Vagina (tissue), 2 donors: ENCODE results near the gene MS4A1. TPM values are rescaled to one million over a fixed set of nuclear protein-coding genes. Genes with fewer than 3 reads are reported as not detected.

ENCODE experiments used
- DNase-seq, 2 donors: peaks; one replicate each; pipeline ENCODE4 v3.0.0-alpha.2; 2017; ENCODE audit errors: extremely low spot score in 2 of 2
- H3K27ac ChIP-seq: fragments of 200-600 bp; sonication (generic); one replicate; pipeline ENCODE4 v1.5.1; 2019
- H3K27me3 ChIP-seq: fragments of 200-600 bp; sonication (generic); one replicate; pipeline ENCODE4 v1.5.1; 2019
- H3K36me3 ChIP-seq, 2 donors: fragments of 200-600 bp; sonication (generic); one replicate each; pipeline ENCODE4 v1.5.1; 2017 to 2019
- H3K4me1 ChIP-seq: fragments of 200-600 bp; sonication (generic); one replicate; pipeline ENCODE4 v1.5.1; 2019
- H3K4me3 ChIP-seq, 2 donors: fragments of 200-600 bp; sonication (generic); 1 replicate in 1 of 2; 2 replicates in 1 of 2; pipeline ENCODE4 v1.5.1; 2016 to 2019
- H3K9me3 ChIP-seq: fragments of 200-600 bp; sonication (generic); one replicate; pipeline ENCODE4 v1.5.1; 2019
- CTCF ChIP-seq, 3 experiments: fragments of 450-650 bp in 2 of 3; fragments of 200-600 bp in 1 of 3; sonication (generic) in 1 of 3; IDR thresholded peaks; one replicate each; pipeline ENCODE4 v1.5.1; 2017 to 2019; ENCODE audit warnings: antibody characterized with exemption in 3 of 3, mild to moderate bottlenecking in 2 of 3, moderate library complexity in 2 of 3
- POLR2A ChIP-seq, 2 donors: fragments of 450-650 bp; IDR thresholded peaks; one replicate each; pipeline ENCODE4 v1.6.1; 2017; ENCODE audit warnings: antibody characterized with exemption in 2 of 2, mild to moderate bottlenecking in 2 of 2, moderate library complexity in 2 of 2
- POLR2AphosphoS5 ChIP-seq, 2 donors: sonication (generic); formaldehyde crosslinking; IDR thresholded peaks; one replicate each; pipeline ENCODE4 v1.9.0; 2017; ENCODE audit warnings: antibody characterized with exemption in 2 of 2, mild to moderate bottlenecking in 2 of 2, low read depth in 1 of 2; ENCODE audit not compliant: insufficient read depth in 1 of 2
- intact Hi-C: fragments of 100-400 bp; cut with DNase I; formaldehyde crosslinking; loops from one replicate; pipeline ENCODE4 v1.15.1; 2023
- total RNA-seq: library from RNA; depleted of rRNA; stranded (reverse); fragments of >200 nt; gene quantifications from one replicate; pipeline ENCODE4 v1.2.3, GENCODE V29; 2016

Gene MS4A1
- total RNA-seq, 1 donor from 2014 or later: not detected

DNA sequence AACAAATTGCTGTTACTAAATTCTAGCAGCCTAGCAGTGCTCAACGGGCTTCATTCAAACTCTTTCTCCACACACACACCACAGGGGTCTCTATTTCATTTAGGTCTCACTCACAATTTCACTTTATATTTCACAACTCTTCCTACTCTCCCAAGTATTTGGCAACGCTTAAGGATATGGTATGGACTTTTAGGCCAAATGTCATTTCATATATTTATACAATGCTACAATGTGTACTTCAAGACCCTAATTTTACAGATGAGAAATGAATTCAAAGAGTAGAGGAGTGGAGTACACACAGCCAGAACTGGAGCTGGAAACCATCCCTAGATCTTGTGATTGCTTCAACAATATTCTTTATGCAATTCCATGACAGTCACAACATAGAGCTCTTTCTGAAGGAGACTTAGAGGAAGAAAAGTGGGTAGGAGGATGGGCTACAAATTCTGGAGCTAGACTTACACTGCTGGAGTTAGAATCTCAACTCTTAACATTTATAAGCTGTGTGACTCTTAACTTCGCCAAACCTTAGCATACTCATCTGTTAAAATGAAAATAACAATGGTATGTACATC, 57.1 kb downstream of the MS4A1 start:
- H3K4me1 ChIP-seq: no peaks in the 10 kb centered on the region
- H3K4me3 ChIP-seq: no peak overlapping the region
- H3K27me3 ChIP-seq: no peaks in the 10 kb centered on the region
- H3K27ac ChIP-seq: no peak overlapping the region
- H3K9me3 ChIP-seq: no peaks in the 10 kb centered on the region
- TF ChIP-seq POLR2AphosphoS5 (IDR thresholded peaks at IDR 0.05; ENCODE audit: insufficient read depth in 1 of 2, low read depth in 1 of 2) (no peak), CTCF (IDR thresholded peaks at IDR 0.05) (no peak), POLR2A (IDR thresholded peaks at IDR 0.05) (no peak)
- no peaks in the 10 kb centered on the region for H3K36me3 ChIP-seq
- intact Hi-C loops: no loop called here
- DNase-seq: no peak

- Histone ChIP-seq H3K4me3 (no peak overlapping the region), H3K4me1 (no peaks in the 10 kb centered on the region), H3K9me3 (no peaks in the 10 kb centered on the region), H3K27ac (no peak overlapping the region), H3K36me3 (no peaks in the 10 kb centered on the region), H3K27me3 (no peaks in the 10 kb centered on the region)
- DNase-seq: no peak
- intact Hi-C loops: no loop called here
- no peak for TF ChIP-seq POLR2A (IDR thresholded peaks at IDR 0.05)
- no peak for TF ChIP-seq POLR2AphosphoS5 (IDR thresholded peaks at IDR 0.05; ENCODE audit: insufficient read depth in 1 of 2, low read depth in 1 of 2)
Observed at GRCh38 chr11:60513496-60514460, 58.1 kb downstream of the MS4A1 start.

DNA sequence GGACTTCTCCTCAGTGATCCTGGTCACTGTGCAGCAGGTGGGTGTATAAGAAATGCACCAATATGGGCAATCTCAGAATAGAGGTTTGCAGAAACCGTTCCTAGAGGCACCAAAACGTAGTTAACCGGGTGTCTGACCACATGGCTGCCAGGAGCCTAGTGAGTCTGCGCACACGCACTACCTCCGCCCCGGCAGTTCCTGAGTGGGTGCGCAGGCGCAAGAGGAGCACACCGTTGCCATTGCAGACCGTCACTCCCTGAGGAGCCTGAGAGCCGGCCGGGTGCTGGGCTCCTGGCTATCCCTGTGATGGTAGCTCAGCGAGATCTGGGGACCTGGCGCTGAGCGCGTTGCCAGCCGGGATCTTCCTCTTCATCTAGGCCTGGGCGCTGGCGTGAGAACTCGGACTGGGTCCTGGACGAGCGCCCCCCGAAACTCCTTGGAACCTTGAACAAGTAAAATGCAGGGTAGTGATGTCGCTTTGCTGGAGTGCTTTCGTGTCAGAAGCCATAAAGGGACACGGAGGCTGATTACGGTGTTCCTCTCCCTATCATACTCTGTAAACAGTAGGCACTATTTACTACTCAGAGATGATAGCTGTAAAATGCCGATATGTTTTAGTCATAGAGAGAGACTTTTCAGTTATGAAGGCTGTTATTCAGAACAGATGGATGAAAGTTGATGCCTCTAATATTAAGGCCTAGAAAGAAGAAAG, 59.7 kb downstream of the MS4A1 start, which contains the start of gene MS4A13:
TSS of gene MS4A13 (plus strand) at position 249 of the 712 bp plus-strand sequence. CDS start 2,692 bp downstream, outside the sequence.
- DNase-seq: no peak
- H3K9me3 ChIP-seq: no peaks in the 10 kb centered on the region
- H3K27ac ChIP-seq: no peak within 1 kb of the TSS
- no peak within 1 kb of the TSS for H3K4me3 ChIP-seq
- no peaks in the 10 kb centered on the region for H3K4me1 ChIP-seq
- intact Hi-C loops: no loop called here
- TF ChIP-seq POLR2A (IDR thresholded peaks at IDR 0.05) (no peak), CTCF (IDR thresholded peaks at IDR 0.05) (no peak), POLR2AphosphoS5 (IDR thresholded peaks at IDR 0.05; ENCODE audit: insufficient read depth in 1 of 2, low read depth in 1 of 2) (no peak)
- H3K36me3 ChIP-seq: no peaks in the 10 kb centered on the region
- no peaks in the 10 kb centered on the region for H3K27me3 ChIP-seq

Other genes starting within 250 kb of the MS4A1 start
- gene MS4A4E, start 212.7 kb upstream of the MS4A1 start, total RNA-seq: 1.7 TPM
- 10.3 TPM for gene MS4A4A, start 175.2 kb upstream of the MS4A1 start, total RNA-seq
- gene MS4A6E, start 128.6 kb upstream of the MS4A1 start, total RNA-seq: 3.4 TPM
- 23.3 TPM for gene MS4A7, start 77.3 kb upstream of the MS4A1 start, total RNA-seq
- 1.7 TPM for gene MS4A14, start 59.4 kb upstream of the MS4A1 start, total RNA-seq
- gene MS4A5, start 26.3 kb upstream of the MS4A1 start, total RNA-seq: not detected
- not detected for gene MS4A12, start 36.9 kb downstream of the MS4A1 start, total RNA-seq
- gene MS4A13, start 59.5 kb downstream of the MS4A1 start, total RNA-seq: not detected
- not detected for gene MS4A8, start 243.8 kb downstream of the MS4A1 start, total RNA-seq